ENCODE data around the gene LAMP1.
A peak's percentile ranks its signal among the peaks of the same experiment; 100 is the strongest.
"Not testable (repeated sequence)": the region's sequence is repeated elsewhere in the genome, so short reads cannot be mapped to it uniquely, and the experiment has no call there.

Gene LAMP1, protein sequence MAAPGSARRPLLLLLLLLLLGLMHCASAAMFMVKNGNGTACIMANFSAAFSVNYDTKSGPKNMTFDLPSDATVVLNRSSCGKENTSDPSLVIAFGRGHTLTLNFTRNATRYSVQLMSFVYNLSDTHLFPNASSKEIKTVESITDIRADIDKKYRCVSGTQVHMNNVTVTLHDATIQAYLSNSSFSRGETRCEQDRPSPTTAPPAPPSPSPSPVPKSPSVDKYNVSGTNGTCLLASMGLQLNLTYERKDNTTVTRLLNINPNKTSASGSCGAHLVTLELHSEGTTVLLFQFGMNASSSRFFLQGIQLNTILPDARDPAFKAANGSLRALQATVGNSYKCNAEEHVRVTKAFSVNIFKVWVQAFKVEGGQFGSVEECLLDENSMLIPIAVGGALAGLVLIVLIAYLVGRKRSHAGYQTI

DNA sequence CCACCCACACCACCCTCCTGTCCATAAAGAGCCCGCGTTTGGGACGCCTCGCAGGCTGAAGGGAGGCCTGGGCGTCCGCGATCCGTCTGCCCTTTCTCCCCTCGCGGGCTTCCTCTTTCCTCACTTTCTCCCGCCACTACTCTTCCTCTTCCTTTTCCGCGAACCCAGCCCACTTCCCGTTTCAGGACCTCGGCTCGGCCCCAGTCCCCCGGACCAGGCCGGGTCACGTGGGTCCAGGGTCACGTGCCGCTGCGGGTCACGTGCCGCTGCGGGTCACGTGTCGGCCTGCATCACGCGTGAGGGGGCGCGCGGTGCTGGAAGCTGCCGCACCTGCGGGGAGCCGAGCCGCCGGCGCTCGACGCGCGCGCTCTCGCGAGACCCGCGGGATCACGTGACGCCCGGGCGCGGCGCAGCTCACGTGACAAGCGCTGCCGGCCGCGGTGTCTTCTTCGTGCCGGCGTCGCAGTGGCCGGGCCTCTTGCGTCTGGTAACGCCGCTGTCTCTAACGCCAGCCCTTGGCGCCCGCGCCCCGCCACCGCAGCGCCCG is at the start of gene LAMP1:
TSS of gene LAMP1 (plus strand) at position 417 of the 547 bp plus-strand sequence. CDS start 196 bp downstream, outside the sequence.
- TF ChIP-seq, protein P1, sequence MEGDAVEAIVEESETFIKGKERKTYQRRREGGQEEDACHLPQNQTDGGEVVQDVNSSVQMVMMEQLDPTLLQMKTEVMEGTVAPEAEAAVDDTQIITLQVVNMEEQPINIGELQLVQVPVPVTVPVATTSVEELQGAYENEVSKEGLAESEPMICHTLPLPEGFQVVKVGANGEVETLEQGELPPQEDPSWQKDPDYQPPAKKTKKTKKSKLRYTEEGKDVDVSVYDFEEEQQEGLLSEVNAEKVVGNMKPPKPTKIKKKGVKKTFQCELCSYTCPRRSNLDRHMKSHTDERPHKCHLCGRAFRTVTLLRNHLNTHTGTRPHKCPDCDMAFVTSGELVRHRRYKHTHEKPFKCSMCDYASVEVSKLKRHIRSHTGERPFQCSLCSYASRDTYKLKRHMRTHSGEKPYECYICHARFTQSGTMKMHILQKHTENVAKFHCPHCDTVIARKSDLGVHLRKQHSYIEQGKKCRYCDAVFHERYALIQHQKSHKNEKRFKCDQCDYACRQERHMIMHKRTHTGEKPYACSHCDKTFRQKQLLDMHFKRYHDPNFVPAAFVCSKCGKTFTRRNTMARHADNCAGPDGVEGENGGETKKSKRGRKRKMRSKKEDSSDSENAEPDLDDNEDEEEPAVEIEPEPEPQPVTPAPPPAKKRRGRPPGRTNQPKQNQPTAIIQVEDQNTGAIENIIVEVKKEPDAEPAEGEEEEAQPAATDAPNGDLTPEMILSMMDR (IDR thresholded peaks at IDR 0.05; ENCODE audit: low read depth, low read length), result no peak
- Histone ChIP-seq H3K9me3 (ENCODE audit: severe bottlenecking) (no peaks in the 10 kb centered on the region), H3K36me3 (peaks cover 21% of the 10 kb centered on the region), H3K4me3 (ENCODE audit: low read depth, low read length) (peak within 1 kb of the TSS; percentile 69), H3K27me3 (ENCODE audit: insufficient read depth, low read depth, severe bottlenecking) (no peaks in the 10 kb centered on the region), H3K27ac (peak within 1 kb of the TSS; percentile 85)
- DNase-seq, result peak; percentile 100

DNA sequence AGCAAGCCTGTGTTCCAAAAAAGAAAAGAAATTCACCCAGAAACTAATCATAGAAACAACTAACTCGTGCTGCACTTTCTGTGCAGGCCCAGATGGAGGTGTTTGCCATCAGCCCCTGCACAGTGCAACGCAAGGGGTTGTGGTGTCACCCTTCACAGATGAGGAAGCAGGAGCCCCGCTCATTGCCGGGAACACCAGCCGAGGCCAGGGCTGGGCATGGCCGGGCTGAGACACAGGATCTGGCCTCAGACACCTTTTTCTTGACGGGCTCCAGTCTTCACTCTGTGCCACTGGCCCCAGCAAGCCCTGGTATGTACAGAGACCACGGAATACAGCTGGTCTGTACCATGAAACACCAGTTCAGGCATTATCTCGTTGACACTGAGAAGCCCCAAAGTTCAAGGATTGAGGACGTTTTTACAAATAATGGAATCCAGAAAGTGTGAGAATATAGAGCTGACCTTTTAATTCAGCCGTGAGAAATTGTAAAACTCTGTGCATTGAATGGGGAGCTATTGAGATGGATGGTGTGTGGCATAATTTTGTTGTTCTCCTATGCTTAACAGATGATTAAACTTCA is 44.4 kb upstream of the LAMP1 start:
- no peaks in the 10 kb centered on the region for H3K9me3 ChIP-seq (ENCODE audit: severe bottlenecking)
- no peak overlapping the region for H3K27ac ChIP-seq
- TF ChIP-seq, protein P1 (IDR thresholded peaks at IDR 0.05; ENCODE audit: low read depth, low read length), result no peak
- DNase-seq, result no peak
- H3K4me3 ChIP-seq (ENCODE audit: low read depth, low read length), result no peak overlapping the region
- peaks cover 84% of the 10 kb centered on the region for H3K36me3 ChIP-seq
- no peaks in the 10 kb centered on the region for H3K27me3 ChIP-seq (ENCODE audit: insufficient read depth, low read depth, severe bottlenecking)

DNA sequence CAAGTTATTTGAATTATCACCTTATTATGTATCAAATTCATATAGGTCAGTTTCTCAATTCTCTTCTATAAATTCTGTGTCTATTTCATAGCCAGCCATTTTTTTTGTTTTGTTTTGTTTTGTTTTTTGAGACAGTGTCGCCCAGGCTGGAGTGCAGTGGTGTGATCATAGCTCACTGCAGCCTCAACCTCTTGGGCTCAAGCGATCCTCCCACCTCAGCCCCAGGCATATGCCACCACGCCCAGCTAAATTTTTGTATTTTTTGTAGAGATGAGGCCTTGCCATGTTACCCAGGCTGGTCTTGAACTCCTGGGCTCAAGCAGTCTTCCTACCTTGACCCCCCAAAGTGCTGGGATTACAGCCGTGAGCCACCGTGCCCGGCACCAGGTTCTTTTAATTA is 39.1 kb upstream of the LAMP1 start:
- H3K36me3 ChIP-seq, result peaks cover 86% of the 10 kb centered on the region
- H3K27ac ChIP-seq; DNase-seq; H3K9me3 ChIP-seq (ENCODE audit: severe bottlenecking); H3K27me3 ChIP-seq (ENCODE audit: insufficient read depth, low read depth, severe bottlenecking); H3K4me3 ChIP-seq (ENCODE audit: low read depth, low read length): not testable (repeated sequence)

DNA sequence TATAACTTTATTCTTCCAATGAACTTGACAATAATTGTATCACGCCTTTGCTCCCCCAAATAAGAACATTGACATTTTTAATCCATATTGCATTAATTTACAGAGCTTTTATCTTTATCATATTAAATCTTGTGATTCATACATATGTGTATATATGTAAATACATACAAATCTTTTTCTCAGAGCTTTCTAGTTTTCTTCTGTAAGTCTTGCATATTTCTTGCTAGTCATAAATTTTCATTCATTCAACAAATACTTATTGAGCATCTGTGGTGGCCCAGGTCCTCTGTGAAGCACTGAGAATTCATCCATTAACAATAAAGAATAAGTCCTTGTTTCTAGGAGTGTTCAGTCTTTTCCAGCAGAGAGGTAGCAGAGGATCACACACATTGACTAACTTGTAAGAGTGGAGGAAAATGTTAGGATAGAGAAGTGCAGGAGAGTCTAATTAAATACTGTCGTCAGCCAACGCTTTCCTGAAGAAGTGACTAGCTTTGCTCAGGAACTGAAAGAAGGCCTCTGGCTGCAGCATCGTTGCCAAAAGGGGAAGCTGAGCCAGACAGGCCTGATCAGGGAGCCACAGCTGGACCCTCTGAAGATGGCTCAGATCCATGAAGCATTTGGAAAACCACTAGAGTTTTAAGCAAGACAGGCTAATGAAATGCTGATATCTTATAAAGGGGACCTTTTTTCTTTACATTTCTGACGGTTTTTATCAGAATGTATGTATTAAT is 38.6 kb upstream of the LAMP1 start:
- no peaks in the 10 kb centered on the region for H3K9me3 ChIP-seq (ENCODE audit: severe bottlenecking)
- peaks cover 84% of the 10 kb centered on the region for H3K36me3 ChIP-seq
- H3K27me3 ChIP-seq (ENCODE audit: insufficient read depth, low read depth, severe bottlenecking), result no peaks in the 10 kb centered on the region
- no peak for DNase-seq
- H3K4me3 ChIP-seq (ENCODE audit: low read depth, low read length), result no peak overlapping the region
- no peak overlapping the region for H3K27ac ChIP-seq
- TF ChIP-seq, protein P1 (IDR thresholded peaks at IDR 0.05; ENCODE audit: low read depth, low read length), result no peak

DNA sequence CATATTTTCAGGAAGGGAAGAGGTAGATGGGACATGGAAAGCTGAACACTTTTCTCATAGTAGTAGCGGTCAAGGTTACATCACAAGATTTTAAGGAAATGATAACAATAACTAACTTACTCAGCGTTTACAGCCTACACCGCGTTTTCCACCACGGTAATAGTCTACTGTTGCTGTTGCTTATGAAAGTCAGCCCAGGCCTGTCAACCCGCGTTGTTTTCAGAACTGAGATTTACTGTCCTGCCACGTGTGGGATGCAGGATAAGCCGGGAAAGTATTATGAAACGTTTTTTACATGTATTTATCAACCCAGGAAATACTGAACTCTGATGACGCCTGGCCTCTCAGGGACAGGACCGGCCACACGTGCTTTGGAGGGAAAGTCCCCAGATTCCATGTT is 36.0 kb upstream of the LAMP1 start:
- H3K36me3 ChIP-seq, result peaks cover 72% of the 10 kb centered on the region
- TF ChIP-seq, protein P1 (IDR thresholded peaks at IDR 0.05; ENCODE audit: low read depth, low read length), result no peak
- H3K27ac ChIP-seq, result no peak overlapping the region
- H3K27me3 ChIP-seq (ENCODE audit: insufficient read depth, low read depth, severe bottlenecking), result no peaks in the 10 kb centered on the region
- no peak for DNase-seq
- no peaks in the 10 kb centered on the region for H3K9me3 ChIP-seq (ENCODE audit: severe bottlenecking)
- no peak overlapping the region for H3K4me3 ChIP-seq (ENCODE audit: low read depth, low read length)

DNA sequence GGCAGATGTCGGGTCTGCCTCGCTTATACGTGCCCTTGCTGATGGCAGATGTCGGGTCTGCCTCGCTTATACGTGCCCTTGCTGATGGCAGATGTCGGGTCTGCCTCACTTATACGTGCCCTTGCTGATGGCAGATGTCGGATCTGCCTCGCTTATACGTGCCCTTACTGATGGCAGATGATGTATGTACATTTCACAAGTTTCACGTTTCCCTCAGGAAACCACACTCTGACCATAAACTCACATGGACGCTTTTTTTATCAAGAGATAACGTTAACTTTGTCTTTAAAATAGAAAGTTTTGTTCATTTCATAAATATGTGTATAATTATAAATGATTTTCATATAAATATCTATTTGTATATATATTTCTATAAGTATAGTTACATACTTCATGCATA is 34.0 kb upstream of the LAMP1 start:
- H3K27me3 ChIP-seq (ENCODE audit: insufficient read depth, low read depth, severe bottlenecking); H3K9me3 ChIP-seq (ENCODE audit: severe bottlenecking); H3K4me3 ChIP-seq (ENCODE audit: low read depth, low read length); H3K27ac ChIP-seq; DNase-seq: not testable (repeated sequence)
- peaks cover 58% of the 10 kb centered on the region for H3K36me3 ChIP-seq

All from WERI-Rb-1 (cell line).